AG09319 (cell line): Measurements from ENCODE around the gene ARHGEF17.

ENCODE experiments used
- DNase-seq: peaks from one replicate; pipeline ENCODE4 v3.0.0-alpha.2; 2010; ENCODE audit warnings: low read depth; ENCODE audit errors: extremely low read depth
- CTCF ChIP-seq: IDR thresholded peaks from 2 replicates; pipeline ENCODE4 v1.5.1; 2011; ENCODE audit warnings: low read depth, mild to moderate bottlenecking, inconsistent platforms, low read length, moderate library complexity

The ARHGEF17 gene

GRCh38 chr11:73366953-73367352 is 58.9 kb downstream of the ARHGEF17 start:
- no peak for DNase-seq
- no peak for TF ChIP-seq CTCF

DNA sequence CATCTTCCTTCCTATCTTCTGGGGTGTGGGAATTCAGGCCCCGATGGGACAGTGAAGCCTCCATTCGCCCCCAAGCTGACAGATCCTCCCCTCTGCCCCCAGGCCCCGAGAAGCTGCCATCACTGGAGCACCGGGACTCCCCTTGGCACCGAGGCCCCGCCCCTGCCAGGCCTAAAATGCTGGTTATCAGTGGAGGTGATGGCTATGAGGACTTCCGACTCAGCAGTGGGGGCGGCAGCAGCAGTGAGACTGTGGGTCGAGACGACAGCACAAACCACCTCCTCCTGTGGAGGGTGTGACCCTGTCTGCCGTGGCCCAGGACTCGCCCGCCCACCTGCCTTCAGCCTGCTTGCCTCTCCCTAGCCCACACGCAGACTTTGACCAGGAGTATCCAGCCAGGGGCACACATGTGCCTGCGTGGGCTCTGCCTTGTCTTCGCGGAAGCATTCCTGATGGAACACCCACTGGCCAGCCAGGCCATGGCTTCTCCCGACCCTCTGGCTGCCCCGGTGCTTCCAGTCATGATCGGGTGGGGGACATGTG is 59.5 kb downstream of the ARHGEF17 start:
- DNase-seq = no peak
- TF ChIP-seq CTCF = no peak

DNA sequence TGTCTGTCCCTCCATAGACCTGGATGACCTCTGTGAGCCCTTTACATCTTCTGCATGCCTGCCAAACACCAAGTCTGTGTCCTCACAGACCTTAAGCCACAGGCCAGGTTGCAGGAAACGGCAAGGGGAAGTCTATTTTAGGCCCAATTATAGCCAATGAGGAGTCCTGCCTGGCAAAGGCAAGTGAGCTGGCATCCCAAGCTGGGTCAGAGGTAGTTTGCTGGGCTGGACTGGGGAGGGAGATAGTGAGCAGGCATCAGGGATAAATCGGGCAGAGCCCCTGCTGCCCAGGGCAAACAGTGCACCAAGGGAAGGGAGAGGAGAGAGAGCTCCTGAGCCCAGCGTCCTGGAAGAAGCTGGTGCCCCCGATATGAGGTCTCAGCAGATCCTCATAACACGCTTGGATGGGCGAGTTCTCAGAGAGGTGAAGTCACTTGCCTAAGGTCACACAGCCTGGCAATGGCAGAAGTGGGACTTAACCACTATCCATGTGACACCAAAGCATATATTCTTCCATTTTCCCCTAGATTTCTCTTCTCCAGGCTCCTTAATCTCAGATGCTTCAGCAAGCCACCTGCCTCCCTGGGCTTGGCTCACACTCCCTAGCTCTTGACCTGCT is 64.4 kb downstream of the ARHGEF17 start:
- peak; percentile 21 for TF ChIP-seq CTCF
- DNase-seq = no peak

DNA sequence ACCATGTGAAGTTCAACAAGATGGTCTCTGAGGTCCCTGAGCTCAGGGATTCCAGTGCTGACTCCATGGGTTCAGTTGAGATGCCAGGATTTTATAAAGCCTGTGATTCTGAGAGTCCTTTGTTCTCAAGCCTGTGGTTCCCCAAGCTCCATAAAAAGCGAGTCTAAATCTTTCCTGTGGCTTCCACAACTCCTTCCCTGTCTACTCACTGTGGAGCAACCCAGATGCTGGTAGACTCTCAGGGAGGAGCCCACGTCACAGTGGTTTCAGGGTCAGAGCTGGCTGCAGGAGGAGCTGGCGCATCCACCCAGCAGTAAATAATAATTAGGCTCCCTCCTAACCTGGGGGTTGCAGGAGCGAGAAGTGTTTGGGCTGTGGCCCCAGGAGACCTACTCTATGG is 66.1 kb downstream of the ARHGEF17 start:
- TF ChIP-seq CTCF = no peak
- DNase-seq = no peak

GRCh38 chr11:73375830-73376159 is 67.7 kb downstream of the ARHGEF17 start:
- TF ChIP-seq CTCF = no peak

GRCh38 chr11:73376160-73376802 is 68.2 kb downstream of the ARHGEF17 start, which contains the start of gene RELT:
TSS of gene RELT (plus strand) at chr11:73376399. CDS start at chr11:73389137, 12,738 bp downstream.
- peak; percentile 71 for DNase-seq
- TF ChIP-seq CTCF = peak; percentile 63

More at GRCh38 chr11:73375830-73376159, 67.7 kb downstream of the ARHGEF17 start:
- no peak for DNase-seq
